HG03342 (cell line): ENCODE data around the gene TTC28.
"Not testable (repeated sequence)": the region's sequence is repeated elsewhere in the genome, so short reads cannot be mapped to it uniquely, and the experiment has no call there.

Source experiments
- ATAC-seq: cut with Tn5 transposase; IDR thresholded peaks from one replicate; pipeline ENCODE4 v1.9.1; 2021; ENCODE audit warnings: mild to moderate bottlenecking, moderate library complexity; ENCODE audit not compliant: unreplicated experiment

The TTC28 gene

GRCh38 chr22:28120691-28121592 lies 558.7 kb downstream of the TTC28 start:
- no peak for ATAC-seq

GRCh38 chr22:28118957-28119631 lies 560.5 kb downstream of the TTC28 start:
- no peak for ATAC-seq

GRCh38 chr22:28116219-28116673 lies 563.4 kb downstream of the TTC28 start:
- ATAC-seq = no peak

GRCh38 chr22:28115426-28115825 lies 564.2 kb downstream of the TTC28 start:
- ATAC-seq = no peak

GRCh38 chr22:28112548-28113043 lies 567.0 kb downstream of the TTC28 start:
- no peak for ATAC-seq

DNA sequence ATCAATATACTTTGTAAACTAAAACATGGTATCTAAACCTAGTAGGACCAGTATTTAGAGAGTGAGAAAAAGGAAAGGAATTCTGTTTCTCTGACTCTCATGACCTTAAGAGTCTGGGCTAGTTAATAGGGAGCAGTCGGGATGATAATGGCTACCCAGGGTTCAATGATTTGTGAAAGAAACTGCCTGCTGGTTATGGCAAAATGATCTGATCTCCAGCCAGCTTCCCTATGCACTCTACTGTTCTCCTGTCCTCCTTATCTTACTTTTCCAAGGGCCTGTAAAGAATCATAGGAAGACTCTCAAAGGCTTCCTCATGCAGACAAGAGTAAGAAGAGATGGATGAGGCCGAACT lies 567.5 kb downstream of the TTC28 start:
- ATAC-seq = no peak

DNA sequence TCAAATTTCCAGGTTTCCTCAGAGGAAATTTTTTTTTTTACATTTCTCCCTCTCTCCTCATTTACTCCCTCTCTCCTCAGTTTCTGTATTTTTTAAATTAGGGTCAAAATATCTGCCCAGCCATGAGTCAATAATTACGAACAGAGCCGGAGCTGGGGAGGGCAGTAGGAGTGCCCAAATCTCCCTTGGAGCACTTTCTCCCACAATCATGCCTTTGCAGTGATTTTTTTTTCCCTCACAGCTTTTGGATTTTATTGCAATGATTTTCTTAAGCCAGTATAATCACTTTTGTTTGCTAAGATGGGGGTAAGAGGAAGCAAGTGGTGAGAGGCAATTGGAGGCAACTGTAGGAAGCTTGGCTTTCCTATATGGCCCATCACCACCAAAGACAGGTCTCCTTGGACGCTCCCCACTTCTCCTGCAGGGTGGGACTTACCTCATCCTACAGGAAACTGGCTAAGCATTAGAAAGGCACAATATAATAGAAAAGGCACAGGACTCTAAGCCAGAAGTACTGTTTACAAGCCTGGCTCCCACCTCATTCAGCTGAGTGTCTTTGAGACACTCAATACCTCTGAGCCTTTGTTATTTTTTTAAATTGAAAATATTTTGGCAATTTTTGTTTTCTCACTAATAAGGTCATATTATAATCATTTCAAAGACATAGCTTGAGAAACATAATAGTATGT lies 568.0 kb downstream of the TTC28 start:
- ATAC-seq = no peak

DNA sequence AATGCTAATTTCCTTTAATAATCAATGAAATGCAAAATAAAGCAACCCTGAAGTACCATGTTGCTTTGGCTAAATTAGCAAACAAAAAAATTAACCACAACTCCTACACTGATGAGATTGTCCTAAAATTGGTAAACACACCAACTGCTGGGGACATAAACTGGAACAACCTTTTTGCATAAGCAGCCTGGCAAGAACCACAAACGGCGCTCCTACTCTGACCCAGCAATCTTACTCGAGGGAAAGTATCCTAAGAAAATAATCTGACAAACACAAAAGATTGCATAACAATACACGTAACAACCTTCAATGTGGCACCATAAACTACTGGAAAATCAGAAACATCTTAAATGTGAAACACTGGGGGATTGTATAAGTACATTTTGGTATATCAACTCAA lies 570.8 kb downstream of the TTC28 start:
- ATAC-seq = no peak

GRCh38 chr22:28106617-28107016 lies 573.0 kb downstream of the TTC28 start:
- no peak for ATAC-seq

GRCh38 chr22:28105988-28106387 lies 573.7 kb downstream of the TTC28 start:
- ATAC-seq = no peak

GRCh38 chr22:28105413-28105812 lies 574.2 kb downstream of the TTC28 start:
- no peak for ATAC-seq

GRCh38 chr22:28103596-28103995 lies 576.0 kb downstream of the TTC28 start:
- ATAC-seq = no peak

DNA sequence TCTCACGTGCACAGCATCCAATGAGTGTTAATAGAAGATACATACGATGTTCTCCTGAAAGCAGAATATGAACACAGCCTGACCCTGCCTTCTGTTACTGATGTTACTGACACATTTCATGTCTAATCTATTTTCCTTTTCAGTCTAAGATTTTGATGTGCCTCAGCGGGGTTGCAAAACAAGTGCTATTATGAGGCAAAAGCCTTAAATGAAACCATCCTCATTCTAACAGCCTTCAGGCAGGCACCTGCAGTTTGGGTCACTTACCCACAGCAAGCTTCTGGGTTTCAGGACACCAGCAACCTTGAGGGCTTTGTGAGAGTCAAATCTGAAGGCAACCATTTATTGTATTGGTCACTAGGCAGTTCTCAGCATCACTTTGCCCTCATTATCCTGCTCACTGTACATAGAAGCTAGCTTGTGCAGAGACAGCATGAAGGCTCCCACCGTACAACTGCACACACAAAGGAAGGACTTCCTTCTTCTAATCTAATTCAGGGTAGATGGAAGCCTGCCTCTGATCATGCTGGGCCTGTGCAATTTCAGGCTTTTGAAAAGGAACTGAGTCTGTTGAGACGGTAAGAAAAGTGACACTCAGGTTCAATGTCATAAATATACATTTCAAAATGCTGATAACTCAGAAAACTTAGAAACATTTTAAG lies 577.4 kb downstream of the TTC28 start:
- ATAC-seq = no peak

DNA sequence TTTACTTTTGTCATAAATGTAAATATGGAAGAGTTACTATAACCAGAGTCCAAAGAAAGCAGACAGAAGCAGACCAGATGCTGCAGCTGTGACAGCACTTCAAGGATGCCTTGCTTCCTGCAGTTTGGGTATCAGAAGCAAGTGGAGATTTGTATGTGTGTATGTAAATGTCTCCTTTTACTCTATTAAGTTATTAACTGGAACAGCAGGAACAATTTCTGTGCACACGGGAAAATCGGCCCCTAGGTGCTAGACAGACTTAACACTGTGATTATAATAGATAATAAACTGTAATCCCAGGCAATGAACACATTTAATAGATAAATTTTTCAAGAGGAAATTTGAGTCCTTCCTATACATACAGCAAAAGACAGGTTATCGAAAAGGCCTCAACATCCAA lies 582.0 kb downstream of the TTC28 start:
- no peak for ATAC-seq

GRCh38 chr22:28096161-28096560 lies 583.5 kb downstream of the TTC28 start:
- ATAC-seq = no peak

GRCh38 chr22:28095316-28096095 lies 584.1 kb downstream of the TTC28 start:
- ATAC-seq = no peak

- no peak for ATAC-seq
Measured at GRCh38 chr22:28094771-28095170, 584.9 kb downstream of the TTC28 start.

DNA sequence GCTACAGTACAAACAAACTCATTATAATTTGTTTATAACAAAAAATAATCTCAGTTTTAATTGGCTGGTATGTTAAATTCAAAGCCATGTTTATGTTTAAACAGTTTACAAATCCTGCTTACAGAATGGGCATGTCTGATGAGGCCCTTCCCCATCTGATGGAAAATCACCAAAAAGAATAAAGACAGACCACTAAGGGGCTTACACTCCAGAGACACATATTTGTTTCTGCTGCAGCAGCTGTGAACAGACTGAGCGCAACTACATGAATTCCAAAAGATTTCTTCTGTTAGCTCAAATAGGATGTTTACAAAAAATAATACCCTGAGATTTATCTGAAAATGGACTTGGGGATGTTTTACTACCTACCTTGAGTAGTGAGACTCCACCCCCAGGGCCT lies 585.9 kb downstream of the TTC28 start:
- ATAC-seq = no peak

DNA sequence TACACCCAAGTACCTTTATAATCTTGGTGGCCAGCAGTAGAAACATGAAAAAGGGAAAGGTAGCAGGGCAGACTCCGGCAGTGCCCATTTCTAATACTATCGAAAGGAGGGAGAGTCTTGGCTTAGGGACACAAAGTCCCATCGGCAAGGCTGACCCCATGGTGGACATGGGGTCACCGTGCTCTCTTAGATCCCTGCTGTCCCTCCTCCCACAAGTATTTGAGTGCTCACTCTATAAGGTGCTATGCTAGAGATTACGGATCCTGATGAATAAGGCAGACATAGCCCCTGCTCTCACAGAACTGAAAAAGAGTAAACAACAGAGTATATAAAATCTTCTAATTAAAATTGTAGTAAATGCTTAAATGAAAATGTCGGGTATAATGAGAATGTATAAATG lies 588.2 kb downstream of the TTC28 start:
- ATAC-seq = no peak

GRCh38 chr22:28089541-28089940 lies 590.1 kb downstream of the TTC28 start:
- ATAC-seq = not testable (repeated sequence)
